ENCODE data around the gene AKAP13.

AKAP13 gene

DNA sequence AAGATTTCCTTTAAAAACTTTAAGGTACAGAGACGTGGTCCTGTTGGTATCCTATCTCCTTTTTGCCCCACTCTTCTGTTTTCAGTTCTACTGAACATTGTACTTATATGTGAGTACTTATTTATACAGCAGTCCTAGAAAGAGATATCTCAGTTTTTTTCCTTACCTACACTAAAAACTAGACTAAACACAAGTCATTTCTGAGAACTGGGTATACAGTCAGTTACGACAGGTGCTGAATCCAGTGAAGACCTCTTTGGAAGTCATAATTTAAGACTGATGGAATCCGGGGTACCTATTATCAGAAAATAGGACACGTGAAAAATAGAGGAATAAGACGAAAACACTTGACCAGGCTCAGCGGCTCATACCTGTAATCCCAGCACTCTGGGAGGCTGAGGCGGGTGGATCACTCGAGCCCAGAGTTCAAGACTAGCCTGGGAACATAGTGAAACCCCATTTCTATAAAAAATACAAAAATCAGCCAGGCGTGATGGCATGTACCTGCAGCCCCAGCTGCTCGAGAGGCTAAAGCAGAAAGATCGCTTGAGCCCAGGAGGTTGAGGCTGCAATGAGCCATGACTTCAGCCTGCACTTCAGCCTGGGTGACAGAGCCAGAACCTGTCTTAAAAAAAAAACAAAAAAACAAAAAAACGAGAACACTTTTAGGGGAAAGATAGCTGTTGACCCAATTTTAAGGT is 338.0 kb downstream of the AKAP13 start:
- no peak for DNase-seq

DNA sequence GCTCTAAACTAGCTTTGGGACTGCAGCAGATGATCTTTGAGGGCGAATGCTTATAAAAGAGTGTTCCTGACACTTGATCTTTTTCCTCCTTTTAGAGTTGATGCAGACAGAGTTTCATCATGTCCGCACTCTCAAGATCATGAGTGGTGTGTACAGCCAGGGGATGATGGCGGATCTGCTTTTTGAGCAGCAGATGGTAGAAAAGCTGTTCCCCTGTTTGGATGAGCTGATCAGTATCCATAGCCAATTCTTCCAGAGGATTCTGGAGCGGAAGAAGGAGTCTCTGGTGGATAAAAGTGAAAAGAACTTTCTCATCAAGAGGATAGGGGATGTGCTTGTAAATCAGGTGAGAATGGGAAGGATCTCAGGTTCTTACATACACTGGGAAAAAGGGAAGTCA is 338.6 kb downstream of the AKAP13 start:
- DNase-seq = no peak

DNA sequence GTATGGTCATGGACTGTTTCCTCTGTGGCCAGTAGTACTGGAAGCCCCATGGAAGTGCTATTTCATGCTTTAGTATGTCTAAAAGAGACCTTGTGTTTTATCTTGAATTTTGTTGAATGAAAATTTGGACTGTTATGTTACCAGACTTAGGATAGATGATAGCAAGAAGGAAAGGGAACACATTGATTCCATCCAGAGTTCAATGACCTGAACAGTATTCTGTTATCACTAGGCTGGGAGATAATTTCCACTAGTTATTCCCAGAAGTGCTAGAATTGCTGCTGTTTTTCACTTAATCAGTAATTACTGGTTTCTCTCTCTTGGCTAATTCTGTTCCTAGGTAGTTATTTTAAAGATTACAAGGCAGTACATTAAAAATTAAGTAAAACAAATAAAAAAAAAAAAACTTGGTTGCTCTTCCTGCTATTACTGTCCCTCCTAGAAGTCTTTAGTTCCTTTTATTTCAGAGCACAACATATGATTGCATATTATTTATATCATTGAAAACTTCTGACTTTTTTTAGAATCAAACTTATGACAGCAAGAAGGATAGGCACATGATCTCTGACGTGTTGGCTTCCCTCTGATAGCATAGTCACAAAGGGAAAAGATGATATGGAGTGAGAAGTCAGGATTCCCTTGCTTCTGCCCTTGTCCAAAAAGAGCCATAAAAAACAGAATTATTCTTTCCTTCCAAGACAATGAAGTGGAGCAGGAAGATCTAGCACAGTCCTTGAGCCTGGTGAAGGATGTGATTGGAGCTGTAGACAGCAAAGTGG is 342.2 kb downstream of the AKAP13 start:
- DNase-seq = no peak

DNA sequence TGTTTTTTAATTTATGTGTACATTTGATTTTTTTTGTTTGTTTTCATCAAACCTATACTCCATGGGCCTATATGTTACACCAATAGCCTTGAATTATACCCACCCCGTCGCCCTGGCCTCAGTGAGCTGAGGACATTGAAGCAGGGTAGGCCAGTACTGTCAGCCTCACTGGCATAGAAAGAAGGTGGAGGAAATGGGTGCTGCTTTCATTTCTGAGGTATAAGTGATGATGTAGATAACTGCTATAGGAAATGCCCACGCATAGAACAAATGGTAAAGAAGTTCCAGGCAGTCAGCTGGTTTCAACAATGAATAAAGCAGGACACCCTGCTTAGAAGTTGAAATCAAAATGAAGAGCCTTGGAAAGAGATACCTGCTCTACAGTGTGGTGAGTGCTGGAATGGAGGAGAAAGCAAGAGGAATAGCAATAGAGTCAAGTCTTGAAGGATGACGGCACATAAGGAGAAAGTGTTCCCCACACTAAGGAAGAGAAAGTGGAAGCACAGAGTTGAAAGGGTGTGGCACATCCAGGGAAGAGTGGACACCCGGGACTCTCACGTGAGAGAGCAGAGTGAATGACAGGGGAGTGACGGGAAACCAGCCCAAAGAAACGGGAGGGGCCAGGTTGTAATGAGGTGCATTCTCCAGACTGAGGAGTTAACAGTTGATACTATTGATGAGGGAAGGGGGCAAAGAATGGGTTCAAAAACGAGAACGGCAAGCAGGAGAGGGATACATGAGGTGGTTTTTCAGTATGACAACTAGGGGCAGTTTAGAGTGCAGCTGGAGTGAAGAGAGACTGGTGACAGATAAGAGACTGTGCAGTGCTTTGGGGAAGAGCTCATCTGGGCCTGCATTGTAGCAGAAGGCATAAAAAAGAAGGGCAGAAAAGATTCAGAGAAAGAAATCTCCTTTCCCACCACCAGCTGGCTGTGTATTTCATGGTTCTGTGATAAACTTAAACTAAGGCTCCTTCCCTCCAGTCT is 343.9 kb downstream of the AKAP13 start:
- DNase-seq = no peak

DNA sequence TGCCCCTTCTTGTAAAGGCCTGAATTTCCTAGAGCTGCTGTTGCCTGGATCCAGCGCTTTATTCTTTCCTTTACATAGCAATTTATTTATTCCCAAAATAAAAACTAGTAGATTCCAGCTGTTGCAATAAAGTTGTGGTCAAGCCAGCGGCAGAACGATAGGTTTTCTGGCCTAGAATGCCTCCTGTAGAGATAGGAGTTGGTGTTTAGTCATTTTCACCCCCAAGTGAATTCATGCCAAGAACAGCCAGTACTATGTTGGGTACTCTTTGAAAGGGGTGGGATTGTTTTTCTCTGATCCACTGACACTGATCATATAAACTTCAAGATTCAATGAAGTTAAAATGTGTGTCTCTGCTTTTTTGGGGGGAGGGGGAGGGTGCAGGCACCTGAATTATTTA is 344.6 kb downstream of the AKAP13 start:
- no peak for DNase-seq

DNA sequence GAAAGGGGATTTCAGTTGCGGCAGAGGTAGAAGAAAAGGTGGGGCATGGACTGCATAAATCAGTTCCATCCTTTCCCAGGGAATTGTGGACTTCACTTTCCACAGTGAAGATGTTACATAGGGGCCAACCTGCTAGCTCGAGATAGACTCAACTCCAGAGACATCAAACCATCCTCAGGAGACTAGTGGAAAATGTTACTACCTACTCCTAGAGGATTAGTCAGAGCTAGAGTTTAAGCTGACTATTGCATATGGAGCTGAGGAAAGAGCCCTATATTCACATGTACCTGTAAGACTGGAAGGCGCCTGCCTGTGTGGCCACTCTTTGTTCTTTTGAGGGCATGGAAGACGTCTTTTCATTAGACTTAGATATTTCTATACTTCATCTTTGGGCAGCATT is 345.2 kb downstream of the AKAP13 start:
- no peak for DNase-seq

DNA sequence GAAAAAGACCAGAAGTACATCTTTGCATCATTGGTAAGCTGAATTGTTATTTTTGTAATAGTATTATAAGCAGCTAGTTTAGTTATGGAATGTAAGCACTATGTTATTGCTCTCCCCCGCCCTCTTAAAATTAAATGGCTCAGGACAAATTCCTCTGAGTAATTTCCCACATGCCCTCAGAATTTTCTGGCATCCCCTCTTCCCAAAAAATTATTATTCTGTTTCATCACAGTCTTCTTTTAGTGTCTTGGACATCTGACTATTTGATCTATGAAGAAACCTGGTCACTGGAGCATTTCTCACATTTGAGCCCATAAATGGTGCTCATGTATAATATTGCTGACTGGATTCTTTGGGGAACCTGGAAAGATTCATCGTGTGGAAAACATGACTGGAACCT is 346.1 kb downstream of the AKAP13 start:
- no peak for DNase-seq

DNA sequence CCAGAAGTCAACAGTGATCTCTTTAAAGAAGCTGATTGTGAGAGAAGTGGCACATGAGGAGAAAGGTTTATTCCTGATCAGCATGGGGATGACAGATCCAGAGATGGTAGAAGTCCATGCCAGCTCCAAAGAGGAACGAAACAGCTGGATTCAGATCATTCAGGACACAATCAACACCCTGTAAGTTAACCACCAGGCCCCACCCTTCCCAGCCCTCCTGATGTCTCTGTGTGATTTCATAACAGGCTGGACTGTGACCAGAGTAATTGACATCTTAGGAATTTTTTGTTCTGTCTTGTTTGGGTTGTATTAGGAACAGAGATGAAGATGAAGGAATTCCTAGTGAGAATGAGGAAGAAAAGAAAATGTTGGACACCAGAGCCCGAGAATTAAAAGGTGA is 346.7 kb downstream of the AKAP13 start:
- DNase-seq = no peak

DNA sequence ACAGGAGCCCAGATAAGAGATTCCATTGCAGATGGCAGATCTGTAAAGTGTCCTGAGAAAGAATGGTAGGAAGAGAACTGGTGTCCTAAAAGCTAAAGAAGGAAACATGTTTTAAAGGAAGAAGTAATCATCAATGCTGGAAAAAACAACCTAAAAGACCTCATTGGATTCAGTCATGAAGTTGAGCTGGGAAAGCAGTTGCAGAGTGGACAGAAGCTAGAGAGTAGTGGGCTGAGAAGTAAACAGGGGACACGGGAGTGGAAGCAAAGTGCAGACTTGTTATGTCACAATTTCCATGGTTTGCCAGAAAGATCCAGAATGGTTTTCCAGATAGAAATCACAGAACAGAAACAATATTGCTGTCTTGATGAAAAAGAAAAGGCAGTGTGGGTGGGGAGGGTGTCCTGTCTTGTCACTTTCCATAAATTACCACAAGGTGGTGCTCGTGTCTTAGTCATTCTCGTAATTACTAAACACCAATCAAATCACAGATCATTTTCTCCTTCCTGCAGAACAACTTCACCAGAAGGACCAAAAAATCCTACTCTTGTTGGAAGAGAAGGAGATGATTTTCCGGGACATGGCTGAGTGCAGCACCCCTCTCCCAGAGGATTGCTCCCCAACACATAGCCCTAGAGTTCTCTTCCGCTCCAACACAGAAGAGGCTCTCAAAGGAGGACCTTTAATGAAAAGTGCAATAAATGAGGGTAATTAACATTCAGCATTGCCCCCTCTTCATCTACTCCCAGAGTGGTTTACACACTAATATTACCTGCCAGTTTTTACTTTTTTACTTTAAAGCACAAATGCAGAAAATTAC is 349.8 kb downstream of the AKAP13 start:
- DNase-seq = no peak

DNA sequence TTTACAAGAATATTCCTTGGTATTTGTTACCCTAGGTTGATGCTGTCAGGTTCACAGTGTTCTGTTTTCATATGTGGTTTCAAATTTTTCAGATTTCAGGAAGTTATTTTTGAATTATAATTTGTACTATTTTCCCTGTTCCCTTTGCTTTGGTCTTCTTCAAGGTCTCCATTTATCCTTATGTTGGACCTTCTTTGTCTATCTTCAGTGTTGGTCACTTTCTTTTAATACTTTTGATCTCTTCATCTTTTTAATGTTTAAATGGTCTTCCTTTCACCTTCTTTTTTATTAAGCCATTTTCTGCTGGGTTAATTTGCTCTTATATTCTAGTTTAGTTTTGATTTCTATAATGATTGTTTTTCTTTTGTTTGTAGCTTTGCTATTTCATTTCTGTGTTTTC is 353.0 kb downstream of the AKAP13 start:
- no peak for DNase-seq

DNA sequence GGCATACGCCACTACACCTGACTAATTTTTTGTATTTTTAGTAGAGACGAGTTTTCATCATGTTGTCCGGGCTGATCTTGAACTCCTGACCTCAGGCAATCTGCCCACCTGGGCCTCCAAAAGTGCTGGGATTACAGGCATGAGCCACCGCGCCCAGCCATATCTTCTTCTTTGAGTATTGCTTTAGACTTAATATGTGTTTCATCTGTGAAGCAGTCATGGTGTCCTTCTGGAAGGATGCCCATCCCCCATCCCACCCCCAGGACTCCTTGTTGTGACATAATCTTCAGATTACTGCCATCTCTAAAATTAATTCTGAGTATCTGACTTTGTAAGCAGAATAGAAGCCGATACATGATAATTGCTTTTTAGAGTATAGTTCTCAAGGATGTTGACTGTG is 356.7 kb downstream of the AKAP13 start:
- no peak for DNase-seq

DNA sequence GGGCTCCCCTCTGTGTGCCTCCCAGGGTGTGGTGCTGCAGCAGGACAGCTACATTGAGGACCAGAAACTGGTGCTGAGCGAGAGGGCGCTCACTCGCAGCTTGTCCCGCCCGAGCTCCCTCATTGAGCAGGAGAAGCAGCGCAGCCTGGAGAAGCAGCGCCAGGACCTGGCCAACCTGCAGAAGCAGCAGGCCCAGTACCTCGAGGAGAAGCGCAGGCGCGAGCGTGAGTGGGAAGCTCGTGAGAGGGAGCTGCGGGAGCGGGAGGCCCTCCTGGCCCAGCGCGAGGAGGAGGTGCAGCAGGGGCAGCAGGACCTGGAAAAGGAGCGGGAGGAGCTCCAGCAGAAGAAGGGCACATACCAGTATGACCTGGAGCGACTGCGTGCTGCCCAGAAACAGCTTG is 360.6 kb downstream of the AKAP13 start:
- no peak for DNase-seq

DNA sequence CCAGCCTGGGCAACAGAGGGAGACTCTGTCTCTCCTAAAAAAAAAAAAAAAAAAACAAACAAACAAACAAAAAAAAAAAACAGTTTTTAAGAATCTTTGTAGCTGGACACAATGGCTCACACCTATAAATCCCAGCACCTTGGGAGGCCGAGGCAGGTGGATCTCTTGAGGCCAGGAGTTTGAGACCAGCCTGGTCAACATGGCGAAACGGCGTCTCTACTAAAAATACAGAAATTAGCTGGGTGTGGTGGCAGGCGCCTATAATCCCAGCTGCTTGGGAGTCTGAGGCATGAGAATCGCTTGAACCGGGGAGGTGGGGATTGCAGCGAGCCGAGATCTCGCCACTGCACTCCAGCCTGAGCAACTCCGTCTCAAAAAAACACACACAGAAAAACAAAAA is 361.3 kb downstream of the AKAP13 start:
- DNase-seq = no peak

DNA sequence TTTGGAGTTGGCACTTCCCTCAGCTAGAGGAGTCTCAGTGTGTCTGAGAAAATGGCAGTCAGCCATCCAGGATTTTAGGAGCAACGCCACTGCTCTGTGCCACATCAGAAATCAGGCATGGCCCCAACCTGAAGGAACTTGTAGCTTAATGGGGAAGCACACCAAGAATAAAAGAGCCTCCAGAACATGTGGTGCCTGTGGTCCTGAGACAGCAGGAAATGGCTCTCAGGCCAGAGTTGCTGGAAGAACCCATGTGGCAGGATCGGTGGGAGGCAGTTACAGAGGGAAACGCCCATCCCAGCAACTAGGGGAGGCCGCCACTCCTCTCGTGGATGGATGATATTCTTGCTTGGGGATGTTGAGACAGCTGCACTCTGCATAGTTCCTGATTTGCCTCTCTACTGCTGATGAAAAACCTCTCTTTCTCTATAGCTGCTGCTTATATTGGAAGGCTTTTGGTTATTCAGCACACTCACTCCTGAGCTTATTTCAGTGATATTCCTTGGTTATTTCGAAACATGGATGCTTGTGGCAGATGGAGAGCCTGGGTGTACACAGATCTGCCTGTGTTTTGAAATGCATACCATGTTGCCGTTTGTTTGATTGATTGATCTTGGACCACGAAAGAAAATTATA is 361.9 kb downstream of the AKAP13 start:
- DNase-seq = no peak

DNA sequence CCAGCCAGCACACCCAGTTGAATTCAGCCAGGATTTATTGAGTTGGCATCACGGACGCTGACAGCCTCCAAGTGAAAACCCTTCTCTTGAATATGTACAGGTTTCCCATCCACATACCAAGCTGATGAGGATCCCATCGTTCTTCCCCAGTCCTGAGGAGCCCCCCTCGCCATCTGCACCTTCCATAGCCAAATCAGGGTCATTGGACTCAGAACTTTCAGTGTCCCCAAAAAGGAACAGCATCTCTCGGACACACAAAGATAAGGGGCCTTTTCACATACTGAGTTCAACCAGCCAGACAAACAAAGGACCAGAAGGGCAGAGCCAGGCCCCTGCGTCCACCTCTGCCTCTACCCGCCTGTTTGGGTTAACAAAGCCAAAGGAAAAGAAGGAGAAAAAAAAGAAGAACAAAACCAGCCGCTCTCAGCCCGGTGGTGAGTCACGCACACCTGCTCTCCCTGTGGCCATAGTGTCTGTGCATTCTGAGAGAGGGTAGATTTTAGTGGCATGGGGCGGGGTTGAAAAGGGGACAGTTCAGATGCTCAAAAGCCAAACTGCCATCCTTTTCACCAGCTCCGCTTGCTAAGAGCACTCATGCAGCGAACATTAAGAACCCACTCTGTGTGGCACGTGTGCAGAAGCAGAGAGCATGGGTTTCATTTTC is 363.1 kb downstream of the AKAP13 start:
- no peak for DNase-seq

DNA sequence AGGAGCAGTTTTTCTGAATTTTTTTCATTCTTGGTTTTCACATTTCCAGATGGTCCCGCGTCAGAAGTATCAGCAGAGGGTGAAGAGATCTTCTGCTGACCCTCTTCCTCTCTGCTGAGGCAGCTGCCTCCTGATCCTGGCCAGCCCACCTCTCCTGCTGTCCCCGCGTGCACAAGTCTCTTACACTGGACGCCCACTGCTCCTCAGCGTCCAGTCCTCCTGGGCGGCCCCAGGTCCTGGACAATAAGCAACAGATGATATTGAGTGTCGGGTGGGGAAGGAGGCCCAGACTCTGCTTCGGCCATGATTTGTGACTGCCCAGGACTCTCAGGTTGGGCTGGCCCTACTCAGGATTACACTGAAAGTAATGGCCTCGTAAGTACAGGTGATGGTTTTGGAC is 364.2 kb downstream of the AKAP13 start:
- no peak for DNase-seq

DNA sequence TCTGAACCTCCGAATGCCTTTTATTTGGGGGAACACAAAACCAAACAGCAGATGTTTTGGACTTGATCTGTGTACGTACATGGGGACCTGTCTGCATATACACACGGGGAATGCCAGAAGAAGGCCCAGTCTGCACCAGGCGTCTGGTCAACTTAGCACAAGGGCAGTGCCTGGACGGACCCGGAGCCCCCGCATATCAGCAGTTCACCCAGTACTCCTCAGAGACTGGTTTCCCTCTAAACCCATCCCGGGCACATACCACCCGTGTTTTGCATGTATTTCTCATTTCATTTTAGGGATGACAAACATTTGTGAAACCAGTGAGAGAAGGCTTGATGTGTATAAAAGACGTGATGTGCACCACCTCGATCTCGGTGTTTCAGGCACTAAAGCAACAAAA is 364.6 kb downstream of the AKAP13 start:
- no peak for DNase-seq

DNA sequence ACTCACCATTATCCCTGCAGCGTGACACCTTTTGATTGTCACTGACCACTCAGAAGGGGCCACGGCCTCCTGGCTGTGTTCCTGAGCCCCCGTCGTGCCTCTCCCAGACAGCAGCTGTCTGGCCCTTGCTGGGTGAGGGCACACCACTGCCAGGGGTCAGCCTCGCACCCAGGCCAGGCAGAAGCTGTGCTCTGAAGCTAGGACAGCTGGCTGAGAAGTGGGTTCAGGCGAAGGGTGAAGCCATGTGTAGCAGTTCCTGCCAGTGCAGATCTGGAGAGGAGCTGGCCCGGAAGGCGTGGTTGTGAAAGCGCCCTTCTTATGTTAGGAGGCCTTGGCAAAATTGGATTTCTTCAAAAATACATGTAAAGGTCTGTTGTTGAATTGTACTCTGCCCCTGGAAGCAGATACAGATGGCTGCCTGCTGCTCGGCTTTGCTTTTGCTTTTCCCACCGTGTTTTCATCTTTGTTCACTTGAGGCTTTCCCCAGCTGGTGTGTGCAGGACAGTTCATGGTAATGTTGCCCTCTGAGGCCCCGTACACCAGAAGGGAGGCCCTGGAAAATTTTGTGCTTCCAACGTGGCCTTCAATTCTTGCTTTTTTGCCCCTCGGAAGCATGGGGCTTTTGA is 365.2 kb downstream of the AKAP13 start:
- DNase-seq = no peak

DNA sequence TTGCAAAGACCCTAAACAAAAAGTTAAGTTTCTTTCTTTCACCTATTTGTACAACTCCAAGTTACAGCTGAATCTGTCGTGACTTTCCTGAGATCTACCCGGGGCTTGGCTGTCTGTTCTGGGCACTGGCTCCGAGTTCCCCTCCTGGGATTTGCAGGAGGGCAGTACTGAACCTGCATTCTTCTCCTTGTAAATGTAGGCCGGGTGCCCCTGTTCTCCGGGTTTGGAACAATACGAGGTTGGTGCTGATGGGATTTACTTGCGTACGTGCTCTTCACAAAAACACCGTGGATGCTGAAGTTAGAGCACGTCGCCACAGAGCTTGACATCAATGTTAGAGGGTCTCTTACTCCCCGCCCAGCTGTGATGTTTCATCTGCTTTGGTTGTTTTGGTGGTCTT is 366.2 kb downstream of the AKAP13 start:
- no peak for DNase-seq

DNA sequence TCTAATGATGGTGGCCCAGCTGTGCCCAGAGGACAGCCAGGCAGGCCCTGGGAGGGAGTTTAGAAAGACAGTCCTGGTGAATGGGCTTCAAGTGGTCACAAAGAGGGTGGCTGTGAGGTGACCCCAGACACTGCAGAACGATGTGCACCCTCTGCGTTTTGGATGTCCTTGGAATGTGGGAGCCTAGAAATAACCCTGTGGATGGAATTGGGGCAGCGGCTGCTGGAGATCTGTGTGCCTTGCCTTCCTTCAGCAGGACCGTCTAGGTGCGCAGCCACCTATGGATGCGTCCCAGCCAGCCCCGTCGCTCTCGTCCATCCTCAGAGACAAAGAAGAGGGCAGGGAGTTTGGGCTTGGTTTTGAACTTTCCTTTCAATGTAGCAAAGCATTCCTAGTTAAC is 367.8 kb downstream of the AKAP13 start:
- no peak for DNase-seq

DNA sequence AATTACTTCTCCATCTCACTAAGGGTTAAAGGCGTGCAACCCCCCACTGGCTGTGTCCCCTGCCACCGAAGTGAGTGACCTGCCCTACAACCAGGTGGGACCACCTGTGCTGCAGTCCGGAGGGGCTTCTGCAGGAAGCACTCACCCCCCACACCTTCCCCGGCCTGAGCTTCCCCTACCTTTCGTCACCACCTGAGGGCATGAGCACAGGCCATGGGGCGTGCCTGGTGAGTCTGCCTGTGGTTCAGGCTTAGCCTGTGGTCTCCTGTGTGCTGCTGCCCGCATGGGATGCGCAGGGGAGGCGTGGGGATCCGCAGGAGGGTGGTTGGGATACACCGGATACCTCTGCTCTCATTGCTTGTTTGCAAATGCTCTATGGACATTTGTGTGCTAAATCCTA is 368.3 kb downstream of the AKAP13 start:
- DNase-seq = no peak

Data from stimulated activated CD4-positive, alpha-beta T cell treated with anti-CD3 and anti-CD28 coated beads, Interleukin-4, amount 100 ng/mL, for 1 hour (primary cell).